ENCODE results near the gene MYH7. TPM values are rescaled to one million over a fixed set of nuclear protein-coding genes. Genes with fewer than 3 reads are reported as not detected.

Gene MYH7
- total RNA-seq, 2 donors from 2014 or later, result 0.28 to 40.1 TPM

- peak; percentile 77 for DNase-seq (ENCODE audit: low spot score)
- WGBS, result 4% methylated on average over 34 of the region's 34 CpGs
- intact Hi-C loops (cut with DNase I), result no loop called here
- H3K9me3 ChIP-seq, result no peaks in the 10 kb centered on the region
- no peaks in the 10 kb centered on the region for H3K27me3 ChIP-seq (replicated peaks; ENCODE audit: insufficient read depth)
- H3K4me3 ChIP-seq, result peak overlapping the region; percentile 48 to 55
- H3K27ac ChIP-seq, result peak overlapping the region; percentile 97 to 98
- TF ChIP-seq POLR2AphosphoS5 (IDR thresholded peaks at IDR 0.05), result peak; percentile 47
- TF ChIP-seq CTCF (IDR thresholded peaks at IDR 0.05), result no peak
- TF ChIP-seq POLR2A (IDR thresholded peaks at IDR 0.05), result peak; percentile 61
- H3K4me1 ChIP-seq (replicated peaks), result peaks cover 6% of the 10 kb centered on the region
- H3K36me3 ChIP-seq, result no peaks in the 10 kb centered on the region
Measured at GRCh38 chr14:23366426-23366921, 69.0 kb downstream of the MYH7 start.

- WGBS, result 2% methylated on average over 27 of the region's 51 CpGs
- peak; percentile 79 for DNase-seq (ENCODE audit: low spot score)
Measured at GRCh38 chr14:23365732-23366425, 69.6 kb downstream of the MYH7 start.

GRCh38 chr14:23365036-23365731, 70.3 kb downstream of the MYH7 start, which contains the start of gene EFS:
EFS (minus strand) TSS chr14:23365172; CDS start chr14:23365025, 147 bp downstream.
- under 1% methylated on average over 30 of the region's 74 CpGs for WGBS
- H3K4me1 ChIP-seq (replicated peaks), result peaks cover 10% of the 10 kb centered on the region
- peak within 1 kb of the TSS; percentile 97 to 98 for H3K27ac ChIP-seq
- H3K36me3 ChIP-seq, result no peaks in the 10 kb centered on the region
- no peak for TF ChIP-seq POLR2AphosphoS5 (IDR thresholded peaks at IDR 0.05)
- H3K27me3 ChIP-seq (replicated peaks; ENCODE audit: insufficient read depth), result no peaks in the 10 kb centered on the region
- intact Hi-C loops (cut with DNase I), result no loop called here
- peak; percentile 64 for DNase-seq (ENCODE audit: low spot score)
- peak within 1 kb of the TSS; percentile 48 to 55 for H3K4me3 ChIP-seq
- no peaks in the 10 kb centered on the region for H3K9me3 ChIP-seq

More at GRCh38 chr14:23365732-23366425, 69.6 kb downstream of the MYH7 start:
- Histone ChIP-seq H3K36me3 (no peaks in the 10 kb centered on the region), H3K27me3 (replicated peaks; ENCODE audit: insufficient read depth) (no peaks in the 10 kb centered on the region), H3K4me3 (peak overlapping the region; percentile 48 to 55), H3K27ac (peak overlapping the region; percentile 97 to 98), H3K4me1 (replicated peaks) (peaks cover 6% of the 10 kb centered on the region), H3K9me3 (no peaks in the 10 kb centered on the region)
- TF ChIP-seq CTCF (IDR thresholded peaks at IDR 0.05), result no peak
- TF ChIP-seq POLR2AphosphoS5 (IDR thresholded peaks at IDR 0.05), result peak; percentile 83
- peak; percentile 82 for TF ChIP-seq POLR2A (IDR thresholded peaks at IDR 0.05)
- intact Hi-C loops (cut with DNase I), result no loop called here

GRCh38 chr14:23364164-23365035, 71.1 kb downstream of the MYH7 start:
- no peaks in the 10 kb centered on the region for H3K9me3 ChIP-seq
- H3K4me1 ChIP-seq (replicated peaks), result peaks cover 10% of the 10 kb centered on the region
- TF ChIP-seq POLR2A (IDR thresholded peaks at IDR 0.05) (peak; percentile 42), POLR2AphosphoS5 (IDR thresholded peaks at IDR 0.05) (peak; percentile 76), CTCF (IDR thresholded peaks at IDR 0.05) (peak in 1 of 4 experiments; percentile 2)
- intact Hi-C loops (cut with DNase I), result no loop called here
- peak; percentile 71 for DNase-seq (ENCODE audit: low spot score)
- H3K4me3 ChIP-seq, result peak overlapping the region; percentile 48 to 55
- peaks cover 0 to 5% of the 10 kb centered on the region in 2 donors for H3K36me3 ChIP-seq
- 4% methylated on average over 21 of the region's 21 CpGs for WGBS
- H3K27ac ChIP-seq, result peak overlapping the region; percentile 97 to 98
- H3K27me3 ChIP-seq (replicated peaks; ENCODE audit: insufficient read depth), result no peaks in the 10 kb centered on the region

MicroRNAs within 50 kb of the gene (microRNA counts, 767-probe panel; counts per million panel counts)
- microRNA hsa-miR-208a (0 to 431 counts per million in 2 donors), microRNA hsa-miR-208b (0 to 431 counts per million in 2 donors)

Small RNA genes within 50 kb of the gene (microRNA-seq; reads per million reads assigned to microRNA genes)
- gene MIR208A (0.50 reads per million), gene MIR208B (3.5 reads per million, percentile 39 among the genes with 10 or more reads in this experiment)

Small RNA genes within 50 kb of the gene (small RNA-seq; reads per million reads assigned to genes)
- 0 to 0.19 reads per million in 2 donors for gene MIR208A
- 0 to 0.19 reads per million in 2 donors for gene MIR208B

Other genes with a start within 250 kb of the MYH7 start
- gene RNF212B, start 197.7 kb downstream of the MYH7 start, total RNA-seq, result 10 to 100 TPM in 1 of 2 donors, not detected in 1; 21.1 TPM
- 10 to 100 TPM; 15.3 to 22.0 TPM for gene HOMEZ, start 149.5 kb downstream of the MYH7 start, total RNA-seq
- gene PPP1R3E, start 132.8 kb downstream of the MYH7 start, total RNA-seq, result 10 to 100 TPM in 1 of 2 donors, 1 to 10 TPM in 1; 4.9 to 20.2 TPM
- gene BCL2L2, start 128.8 kb downstream of the MYH7 start, total RNA-seq, result 10 to 100 TPM; 45.4 to 87.3 TPM
- 100 to 1,000 TPM in 1 of 2 donors, 10 to 100 TPM in 1; 62.7 to 113 TPM for gene PABPN1, start 114.2 kb downstream of the MYH7 start, total RNA-seq
- gene SLC22A17, start 82.8 kb downstream of the MYH7 start, total RNA-seq, result 100 to 1,000 TPM; 207 to 351 TPM
- gene EFS, start 70.5 kb downstream of the MYH7 start, total RNA-seq, result 10 to 100 TPM; 26.5 to 53.2 TPM
- not detected for gene IL25, start 62.9 kb downstream of the MYH7 start, total RNA-seq
- 1 to 10 TPM in 1 of 2 donors, not detected in 1; 1.5 TPM for gene CMTM5, start 58.6 kb downstream of the MYH7 start, total RNA-seq
- 1 to 10 TPM in 1 of 2 donors, not detected in 1; 3.1 TPM for gene MYH6, start 27.4 kb downstream of the MYH7 start, total RNA-seq
- 10 to 100 TPM; 33.7 to 37.0 TPM for gene NGDN, start 34.0 kb upstream of the MYH7 start, total RNA-seq
- gene ZFHX2, start 116.1 kb upstream of the MYH7 start, total RNA-seq, result 1 to 10 TPM; 2.5 to 3.1 TPM
- gene THTPA, start 120.6 kb upstream of the MYH7 start, total RNA-seq, result 10 to 100 TPM; 22.5 to 45.4 TPM
- 100 to 1,000 TPM in 1 of 2 donors, 10 to 100 TPM in 1; 95.3 to 134 TPM for gene AP1G2, start 132.1 kb upstream of the MYH7 start, total RNA-seq
- 10 to 100 TPM in 1 of 2 donors, 1 to 10 TPM in 1; 8.5 to 17.8 TPM for gene JPH4, start 143.1 kb upstream of the MYH7 start, total RNA-seq
- gene DHRS2, start 200.7 kb upstream of the MYH7 start, total RNA-seq, result 1 to 10 TPM; 1.2 to 5.9 TPM